ENCODE measurements around the gene CNN3.

The CNN3 gene

GRCh38 chr1:94863919-94864318 is 63.0 kb downstream of the CNN3 start (continued):
- TF ChIP-seq, protein P1, sequence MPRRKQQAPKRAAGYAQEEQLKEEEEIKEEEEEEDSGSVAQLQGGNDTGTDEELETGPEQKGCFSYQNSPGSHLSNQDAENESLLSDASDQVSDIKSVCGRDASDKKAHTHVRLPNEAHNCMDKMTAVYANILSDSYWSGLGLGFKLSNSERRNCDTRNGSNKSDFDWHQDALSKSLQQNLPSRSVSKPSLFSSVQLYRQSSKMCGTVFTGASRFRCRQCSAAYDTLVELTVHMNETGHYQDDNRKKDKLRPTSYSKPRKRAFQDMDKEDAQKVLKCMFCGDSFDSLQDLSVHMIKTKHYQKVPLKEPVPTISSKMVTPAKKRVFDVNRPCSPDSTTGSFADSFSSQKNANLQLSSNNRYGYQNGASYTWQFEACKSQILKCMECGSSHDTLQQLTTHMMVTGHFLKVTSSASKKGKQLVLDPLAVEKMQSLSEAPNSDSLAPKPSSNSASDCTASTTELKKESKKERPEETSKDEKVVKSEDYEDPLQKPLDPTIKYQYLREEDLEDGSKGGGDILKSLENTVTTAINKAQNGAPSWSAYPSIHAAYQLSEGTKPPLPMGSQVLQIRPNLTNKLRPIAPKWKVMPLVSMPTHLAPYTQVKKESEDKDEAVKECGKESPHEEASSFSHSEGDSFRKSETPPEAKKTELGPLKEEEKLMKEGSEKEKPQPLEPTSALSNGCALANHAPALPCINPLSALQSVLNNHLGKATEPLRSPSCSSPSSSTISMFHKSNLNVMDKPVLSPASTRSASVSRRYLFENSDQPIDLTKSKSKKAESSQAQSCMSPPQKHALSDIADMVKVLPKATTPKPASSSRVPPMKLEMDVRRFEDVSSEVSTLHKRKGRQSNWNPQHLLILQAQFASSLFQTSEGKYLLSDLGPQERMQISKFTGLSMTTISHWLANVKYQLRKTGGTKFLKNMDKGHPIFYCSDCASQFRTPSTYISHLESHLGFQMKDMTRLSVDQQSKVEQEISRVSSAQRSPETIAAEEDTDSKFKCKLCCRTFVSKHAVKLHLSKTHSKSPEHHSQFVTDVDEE (CRISPR knock-in tag; IDR thresholded peaks at IDR 0.05), result no peak
- TF ChIP-seq PPARA (CRISPR knock-in tag; IDR thresholded peaks at IDR 0.05; ENCODE audit: borderline replicate concordance) (no peak), ZFP3 (CRISPR knock-in tag; IDR thresholded peaks at IDR 0.05) (peak; percentile 20; the same call in 1 of the 2 replicates), ISL1 (CRISPR knock-in tag; IDR thresholded peaks at IDR 0.05) (peak; percentile 57; the same call in 1 of the 2 replicates), ESRRG (CRISPR knock-in tag; IDR thresholded peaks at IDR 0.05) (no peak)

DNA sequence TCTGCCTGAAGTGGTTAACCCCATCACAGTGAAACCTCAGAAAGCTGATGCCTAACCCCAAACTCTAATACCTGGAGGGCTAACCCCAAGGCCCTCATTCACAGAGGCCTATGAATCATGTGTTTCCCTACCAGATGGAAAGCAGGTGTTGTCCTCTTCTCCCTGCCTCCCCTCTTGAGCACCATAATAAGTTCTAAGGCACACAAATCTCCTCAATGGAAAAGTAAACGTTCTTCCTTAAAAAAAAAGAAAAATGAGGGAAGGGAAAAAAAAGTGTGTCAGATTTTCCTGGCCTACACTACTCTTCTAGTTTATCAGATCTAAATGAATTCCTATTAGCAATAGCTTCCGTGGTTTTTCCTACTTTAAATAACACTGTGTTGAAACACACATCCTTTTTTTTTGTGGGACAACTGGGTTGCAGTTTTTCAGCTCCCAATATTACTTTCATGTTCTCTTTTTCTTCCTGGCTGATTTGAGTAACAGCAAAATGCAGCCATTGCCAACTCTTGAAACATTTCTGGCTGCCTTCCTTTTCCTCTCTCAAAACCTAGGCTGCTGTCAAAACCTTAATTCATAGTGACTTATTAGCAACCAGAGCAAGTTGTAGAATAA is 63.5 kb downstream of the CNN3 start:
- ATAC-seq, result peak; percentile 27
- no peak for TF ChIP-seq OSR1 (CRISPR knock-in tag; IDR thresholded peaks at IDR 0.05)
- no peak for TF ChIP-seq PATZ1 (CRISPR knock-in tag; IDR thresholded peaks at IDR 0.05; ENCODE audit: borderline replicate concordance)
- TF ChIP-seq ZFP30 (CRISPR knock-in tag; IDR thresholded peaks at IDR 0.05), result no peak
- TF ChIP-seq CSDC2 (CRISPR knock-in tag; IDR thresholded peaks at IDR 0.05), result no peak
- no peak for TF ChIP-seq ZNF70 (CRISPR knock-in tag; IDR thresholded peaks at IDR 0.05)
- no peak for TF ChIP-seq ZNF565 (CRISPR knock-in tag; conservative IDR thresholded peaks at IDR 0.05; ENCODE audit: low read depth)
- TF ChIP-seq, protein P1 (CRISPR knock-in tag; IDR thresholded peaks at IDR 0.05), result no peak
- no peak for TF ChIP-seq ARNTL (CRISPR knock-in tag; IDR thresholded peaks at IDR 0.05; ENCODE audit: borderline replicate concordance, low read depth)
- TF ChIP-seq ZFP3 (CRISPR knock-in tag; IDR thresholded peaks at IDR 0.05), result no peak
- no peak for TF ChIP-seq PPARA (CRISPR knock-in tag; IDR thresholded peaks at IDR 0.05; ENCODE audit: borderline replicate concordance)
- TF ChIP-seq ISL1 (CRISPR knock-in tag; IDR thresholded peaks at IDR 0.05), result no peak
- TF ChIP-seq GLIS3 (CRISPR knock-in tag; IDR thresholded peaks at IDR 0.05), result no peak
- TF ChIP-seq BACH2 (CRISPR knock-in tag; IDR thresholded peaks at IDR 0.05; ENCODE audit: borderline replicate concordance), result no peak
- TF ChIP-seq ZNF8 (CRISPR knock-in tag; IDR thresholded peaks at IDR 0.05), result no peak
- TF ChIP-seq RARB (CRISPR knock-in tag; IDR thresholded peaks at IDR 0.05), result no peak
- TF ChIP-seq ESRRG (CRISPR knock-in tag; IDR thresholded peaks at IDR 0.05), result no peak
- no peak for TF ChIP-seq TCF4 (CRISPR knock-in tag; IDR thresholded peaks at IDR 0.05; ENCODE audit: borderline replicate concordance)
- no peak for TF ChIP-seq POU6F1 (CRISPR knock-in tag; IDR thresholded peaks at IDR 0.05; ENCODE audit: borderline replicate concordance, low read depth)
- TF ChIP-seq, protein P2, sequence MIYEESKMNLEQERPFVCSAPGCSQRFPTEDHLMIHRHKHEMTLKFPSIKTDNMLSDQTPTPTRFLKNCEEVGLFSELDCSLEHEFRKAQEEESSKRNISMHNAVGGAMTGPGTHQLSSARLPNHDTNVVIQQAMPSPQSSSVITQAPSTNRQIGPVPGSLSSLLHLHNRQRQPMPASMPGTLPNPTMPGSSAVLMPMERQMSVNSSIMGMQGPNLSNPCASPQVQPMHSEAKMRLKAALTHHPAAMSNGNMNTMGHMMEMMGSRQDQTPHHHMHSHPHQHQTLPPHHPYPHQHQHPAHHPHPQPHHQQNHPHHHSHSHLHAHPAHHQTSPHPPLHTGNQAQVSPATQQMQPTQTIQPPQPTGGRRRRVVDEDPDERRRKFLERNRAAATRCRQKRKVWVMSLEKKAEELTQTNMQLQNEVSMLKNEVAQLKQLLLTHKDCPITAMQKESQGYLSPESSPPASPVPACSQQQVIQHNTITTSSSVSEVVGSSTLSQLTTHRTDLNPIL (CRISPR knock-in tag; IDR thresholded peaks at IDR 0.05; ENCODE audit: low read depth), result no peak
- no peak for TF ChIP-seq TOX (CRISPR knock-in tag; IDR thresholded peaks at IDR 0.05; ENCODE audit: borderline replicate concordance)

Measured in SK-N-SH treated with all-trans-retinoic acid at 6 μM for 48 hours (cell line).